Mammary epithelial cell (primary cell): Measurements from ENCODE around the gene LTF.

Experiments used
- EZH2 ChIP-seq: IDR thresholded peaks from 2 replicates; pipeline ENCODE4 v1.6.1; 2012; ENCODE audit warnings: low read length, inconsistent platforms, borderline replicate concordance
- TF ChIP-seq, protein P1 (sequence below), 2 donors: IDR thresholded peaks in 1 of 2; conservative IDR thresholded peaks in 1 of 2; 2 replicates each; pipeline ENCODE4 v1.5.1; 2011 to 2012; ENCODE audit warnings: inconsistent platforms in 2 of 2, low read length in 2 of 2, mild to moderate bottlenecking in 2 of 2, control low read depth in 1 of 2, low read depth in 1 of 2; ENCODE audit not compliant: insufficient read depth in 1 of 2; ENCODE audit errors: extremely low read depth in 1 of 2

DNA sequence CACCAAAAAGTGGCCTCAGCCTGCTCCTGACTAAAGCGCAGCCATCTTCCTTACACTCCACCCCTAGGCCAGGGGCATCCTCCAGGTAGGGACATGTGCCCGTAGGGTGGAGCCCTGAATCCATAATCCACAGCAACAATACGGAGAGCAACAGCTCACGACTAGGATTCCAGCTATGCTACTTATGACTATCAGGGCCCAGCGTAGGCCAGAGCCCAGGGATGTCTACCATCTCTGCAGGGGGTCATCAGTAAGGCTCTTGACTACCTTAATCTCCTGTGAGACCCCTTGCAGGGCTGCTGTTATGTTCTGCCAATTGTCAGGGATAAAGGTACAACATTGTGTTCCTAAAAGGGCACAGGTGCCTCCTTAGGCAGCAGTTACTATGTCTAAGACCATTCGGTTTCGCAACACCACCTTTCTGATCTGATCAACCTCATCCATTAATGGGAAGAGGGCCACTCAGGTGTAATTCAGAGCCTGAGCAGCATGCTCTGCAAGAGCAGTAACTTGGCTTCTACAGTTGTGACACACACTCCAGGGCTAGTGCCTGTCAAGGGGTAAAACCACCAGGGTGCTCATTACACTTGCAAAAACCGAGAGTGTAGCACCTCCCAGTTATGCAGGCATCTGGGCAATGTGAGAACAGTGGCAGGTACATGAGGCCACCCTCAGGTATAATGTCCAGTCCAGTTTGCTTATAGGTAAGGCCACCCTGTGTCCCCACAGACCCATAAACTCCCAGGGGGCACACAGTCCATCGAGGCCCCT lies 46.7 kb downstream of the LTF start:
- TF ChIP-seq, protein P1, sequence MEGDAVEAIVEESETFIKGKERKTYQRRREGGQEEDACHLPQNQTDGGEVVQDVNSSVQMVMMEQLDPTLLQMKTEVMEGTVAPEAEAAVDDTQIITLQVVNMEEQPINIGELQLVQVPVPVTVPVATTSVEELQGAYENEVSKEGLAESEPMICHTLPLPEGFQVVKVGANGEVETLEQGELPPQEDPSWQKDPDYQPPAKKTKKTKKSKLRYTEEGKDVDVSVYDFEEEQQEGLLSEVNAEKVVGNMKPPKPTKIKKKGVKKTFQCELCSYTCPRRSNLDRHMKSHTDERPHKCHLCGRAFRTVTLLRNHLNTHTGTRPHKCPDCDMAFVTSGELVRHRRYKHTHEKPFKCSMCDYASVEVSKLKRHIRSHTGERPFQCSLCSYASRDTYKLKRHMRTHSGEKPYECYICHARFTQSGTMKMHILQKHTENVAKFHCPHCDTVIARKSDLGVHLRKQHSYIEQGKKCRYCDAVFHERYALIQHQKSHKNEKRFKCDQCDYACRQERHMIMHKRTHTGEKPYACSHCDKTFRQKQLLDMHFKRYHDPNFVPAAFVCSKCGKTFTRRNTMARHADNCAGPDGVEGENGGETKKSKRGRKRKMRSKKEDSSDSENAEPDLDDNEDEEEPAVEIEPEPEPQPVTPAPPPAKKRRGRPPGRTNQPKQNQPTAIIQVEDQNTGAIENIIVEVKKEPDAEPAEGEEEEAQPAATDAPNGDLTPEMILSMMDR (conservative IDR thresholded peaks at IDR 0.05 in 1 of 2, IDR thresholded peaks at IDR 0.05 in 1 of 2; ENCODE audit: extremely low read depth in 1 of 2, insufficient read depth in 1 of 2, low read depth in 1 of 2, low read length in 2 of 2) = no peak
- no peak for TF ChIP-seq EZH2
